ENCODE results near the gene NUDT16.

The NUDT16 gene

GRCh38 chr3:131386429-131387165 is 5.0 kb downstream of the NUDT16 start:
- DNase-seq (ENCODE audit: low read depth in 2 of 2, low spot score in 1 of 2): no peak

- DNase-seq (ENCODE audit: low read depth in 2 of 2, low spot score in 1 of 2): no peak
These were observed 6.4 kb downstream of the NUDT16 start for GRCh38 chr3:131387796-131388489.

- DNase-seq (ENCODE audit: low read depth in 2 of 2, low spot score in 1 of 2): no peak
These were observed 6.9 kb downstream of the NUDT16 start for GRCh38 chr3:131388490-131388799.

GRCh38 chr3:131390331-131390730 is 8.8 kb downstream of the NUDT16 start:
- no peak for DNase-seq (ENCODE audit: low read depth in 2 of 2, low spot score in 1 of 2)

GRCh38 chr3:131393051-131393450 is 11.5 kb downstream of the NUDT16 start:
- DNase-seq (ENCODE audit: low read depth in 2 of 2, low spot score in 1 of 2): no peak

GRCh38 chr3:131393868-131394267 is 12.3 kb downstream of the NUDT16 start:
- DNase-seq (ENCODE audit: low read depth in 2 of 2, low spot score in 1 of 2): no peak

DNA sequence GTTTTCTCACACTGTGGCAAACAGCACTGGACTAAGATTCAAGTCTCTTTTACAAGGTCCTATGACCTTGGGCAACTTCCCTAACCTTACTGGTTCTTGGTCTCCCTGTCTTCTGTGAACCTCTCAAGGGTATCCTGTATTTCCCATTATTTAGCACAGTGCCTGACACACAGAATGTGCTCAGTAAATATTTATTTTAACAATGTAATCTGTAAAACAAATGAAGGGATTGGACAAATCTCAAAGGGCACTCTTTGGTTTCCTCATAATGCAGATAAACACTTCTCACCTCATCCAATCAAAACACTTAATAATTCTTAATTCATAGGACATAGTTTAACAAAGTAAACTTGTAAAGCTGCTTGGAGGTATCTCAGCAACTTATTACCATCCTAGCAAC is 12.8 kb downstream of the NUDT16 start:
- DNase-seq (ENCODE audit: low read depth in 2 of 2, low spot score in 1 of 2): no peak

- no peak for DNase-seq (ENCODE audit: low read depth in 2 of 2, low spot score in 1 of 2)
These were observed 14.6 kb downstream of the NUDT16 start for GRCh38 chr3:131396170-131396569.

DNA sequence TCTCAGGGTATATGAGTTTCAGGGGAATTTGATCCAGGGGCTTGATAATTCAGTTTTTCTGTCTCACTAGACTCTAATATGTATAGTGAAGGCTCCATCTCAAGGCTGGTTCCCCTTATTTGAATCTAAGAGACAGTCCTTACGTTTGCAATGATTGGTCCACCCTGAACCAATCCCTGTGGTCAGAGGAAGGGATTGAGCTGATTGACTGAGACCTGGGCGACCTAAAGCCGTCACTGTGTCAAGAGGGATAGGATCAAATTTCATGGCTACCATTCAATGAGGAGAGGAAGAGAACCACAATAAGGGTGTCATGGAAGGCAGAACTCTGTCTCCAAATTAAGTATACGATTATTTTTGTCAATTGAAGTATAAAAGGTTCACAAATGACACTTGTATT is 16.3 kb downstream of the NUDT16 start:
- DNase-seq (ENCODE audit: low read depth in 2 of 2, low spot score in 1 of 2): no peak

- no peak for DNase-seq (ENCODE audit: low read depth in 2 of 2, low spot score in 1 of 2)
These were observed 20.4 kb downstream of the NUDT16 start for GRCh38 chr3:131401978-131402377.

DNA sequence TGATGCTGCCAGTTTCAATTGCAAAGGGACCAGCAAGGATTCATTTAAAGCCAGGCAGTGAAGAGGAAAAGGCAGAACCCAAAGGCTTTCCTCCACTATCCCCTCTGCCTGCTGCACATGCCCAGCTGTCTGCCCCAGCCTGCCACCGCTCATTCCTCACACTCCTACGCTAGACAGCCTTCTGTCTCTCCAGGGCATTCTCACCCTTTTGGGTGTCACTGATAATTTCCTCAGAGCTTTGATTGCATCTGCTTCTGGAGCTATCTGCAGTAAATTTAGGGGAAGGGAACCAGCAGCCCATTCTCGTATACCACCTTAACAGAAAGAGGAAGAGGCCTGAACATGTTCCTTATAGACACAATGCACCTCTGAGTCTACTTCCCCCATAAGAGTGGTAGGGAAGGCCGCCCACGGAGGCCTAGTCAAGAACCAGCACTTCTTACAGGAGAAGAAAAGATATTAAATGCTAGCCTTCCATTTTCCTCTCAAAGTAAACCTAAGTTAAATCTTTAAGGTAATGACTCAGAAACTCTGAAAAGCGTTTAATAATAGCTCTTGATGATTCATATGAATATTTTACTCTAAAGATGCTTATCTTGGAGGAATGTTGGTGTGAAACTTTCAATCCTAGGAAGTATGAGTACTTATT is 20.9 kb downstream of the NUDT16 start:
- DNase-seq (ENCODE audit: low read depth in 2 of 2, low spot score in 1 of 2): no peak

- no peak for DNase-seq (ENCODE audit: low read depth in 2 of 2, low spot score in 1 of 2)
These were observed 21.8 kb downstream of the NUDT16 start for GRCh38 chr3:131403216-131403895.

DNA sequence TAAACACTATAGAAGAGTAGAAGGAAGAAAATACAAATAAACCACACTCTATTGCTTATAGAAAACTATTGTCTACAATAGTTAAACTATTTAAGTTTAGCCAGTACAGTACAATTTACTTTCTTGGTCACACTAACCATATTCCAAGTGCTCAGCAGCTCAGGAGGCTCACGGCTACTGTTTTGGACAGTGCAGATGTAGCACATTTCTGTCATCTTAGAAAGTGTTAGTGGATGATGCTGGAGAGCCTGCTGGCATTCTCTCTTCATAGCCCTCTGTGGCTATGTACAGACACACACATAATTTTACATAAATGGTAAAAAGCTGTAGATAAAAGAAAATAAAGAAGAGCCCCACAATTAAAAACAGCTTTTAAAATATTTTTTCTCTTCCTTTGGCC is 23.8 kb downstream of the NUDT16 start:
- DNase-seq (ENCODE audit: low read depth in 2 of 2, low spot score in 1 of 2): no peak

DNA sequence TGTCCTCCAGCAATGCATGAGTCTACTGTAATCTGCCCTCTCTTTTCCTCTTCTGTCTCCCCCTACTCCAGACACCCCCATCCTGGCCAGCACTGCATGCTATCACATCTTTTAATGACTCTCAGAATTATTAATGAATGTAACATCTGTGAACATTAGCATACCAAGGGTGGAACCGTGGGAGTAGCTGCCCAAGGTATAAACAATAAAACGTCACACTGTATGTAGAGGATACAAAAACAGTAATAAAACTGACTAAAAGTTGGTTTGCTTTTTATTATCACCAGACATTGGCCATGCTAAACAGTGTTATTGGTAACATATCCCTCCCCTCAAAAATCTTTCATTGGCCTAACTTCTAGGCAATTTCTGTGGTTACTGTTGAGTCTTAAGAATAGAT is 24.7 kb downstream of the NUDT16 start:
- no peak for DNase-seq (ENCODE audit: low read depth in 2 of 2, low spot score in 1 of 2)

DNA sequence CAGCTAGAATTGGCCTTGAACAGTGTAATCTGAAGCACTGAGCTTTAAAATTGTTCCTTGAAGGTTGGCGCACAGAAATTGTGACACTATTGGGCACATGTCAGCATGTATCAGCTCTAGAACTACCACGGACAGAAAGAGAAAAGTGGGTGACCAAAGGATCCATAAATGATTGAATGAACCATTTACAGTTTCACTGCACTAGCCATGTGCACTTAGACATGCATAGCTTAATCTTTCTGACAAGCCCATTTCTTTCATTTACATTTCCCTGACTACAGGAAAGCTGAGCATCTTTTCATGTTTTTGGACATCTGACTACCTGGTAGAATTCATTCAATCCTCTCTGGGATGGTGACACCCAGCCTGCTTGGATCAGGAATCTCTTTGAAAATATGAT is 36.2 kb downstream of the NUDT16 start:
- DNase-seq (ENCODE audit: low read depth in 2 of 2, low spot score in 1 of 2): no peak

DNA sequence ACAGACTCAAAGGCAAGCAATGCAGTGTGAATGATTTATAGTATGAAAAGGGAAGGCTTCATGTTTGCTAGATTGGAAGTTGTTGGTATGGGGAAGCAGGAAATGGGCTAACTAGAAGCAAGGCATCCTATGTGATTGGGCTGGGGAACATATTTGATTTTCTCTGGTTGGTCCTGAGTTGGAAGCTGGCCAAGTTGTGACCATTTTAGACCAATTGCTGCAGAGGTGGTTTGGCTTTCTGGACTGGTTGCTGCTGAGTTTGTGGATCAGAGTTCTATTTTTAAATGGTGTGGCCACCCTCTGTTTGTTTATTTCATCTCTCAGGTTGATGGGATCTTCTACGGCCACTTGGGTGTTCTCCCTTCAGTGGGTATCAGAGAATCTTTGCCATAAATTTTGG is 39.7 kb downstream of the NUDT16 start:
- DNase-seq (ENCODE audit: low read depth in 2 of 2, low spot score in 1 of 2): no peak

GRCh38 chr3:131421957-131422498 is 40.5 kb downstream of the NUDT16 start:
- no peak for DNase-seq (ENCODE audit: low read depth in 2 of 2, low spot score in 1 of 2)

DNA sequence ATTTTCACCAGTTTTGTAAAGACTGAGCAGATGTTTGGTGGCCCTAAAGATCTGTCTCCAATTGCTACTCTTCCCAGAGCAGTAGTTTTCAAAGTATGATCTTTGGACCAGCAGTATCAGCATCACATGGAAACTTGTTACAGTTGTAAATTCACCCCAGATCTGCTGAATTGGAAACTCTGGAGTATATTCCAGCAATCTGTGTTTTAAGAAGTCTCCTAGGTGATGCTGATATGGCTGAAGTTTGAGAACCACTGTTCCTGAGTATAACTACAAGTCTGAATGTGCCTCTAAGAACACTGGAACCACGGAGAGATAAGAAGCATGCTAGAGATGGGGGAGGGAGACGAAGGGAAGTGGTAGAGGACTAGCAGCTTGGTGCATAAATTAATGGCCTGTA is 45.7 kb downstream of the NUDT16 start:
- DNase-seq (ENCODE audit: low read depth in 2 of 2, low spot score in 1 of 2): no peak

DNA sequence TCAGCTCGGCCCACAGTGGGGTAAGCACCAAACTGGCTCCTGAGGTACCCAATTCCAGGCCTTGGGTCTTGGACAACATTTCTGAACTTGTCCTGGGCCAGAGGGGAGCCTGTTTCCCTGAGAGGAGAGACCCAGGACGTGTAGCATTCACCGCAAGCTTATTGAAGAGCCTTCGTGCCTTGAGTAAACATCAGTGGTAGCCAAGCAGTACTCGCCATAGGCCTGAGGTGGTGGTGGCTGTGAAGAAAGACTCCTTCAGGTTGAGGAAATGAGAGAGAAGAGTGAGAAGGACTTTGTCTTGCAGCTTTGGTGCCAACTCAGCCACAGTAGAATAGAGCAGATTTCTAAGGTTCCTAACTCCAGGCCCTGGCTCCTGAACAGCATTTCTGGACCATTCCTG is 50.2 kb downstream of the NUDT16 start:
- DNase-seq (ENCODE audit: low read depth in 2 of 2, low spot score in 1 of 2): no peak

- DNase-seq (ENCODE audit: low read depth in 2 of 2, low spot score in 1 of 2): no peak
These were observed 50.9 kb downstream of the NUDT16 start for GRCh38 chr3:131432441-131432840.

DNA sequence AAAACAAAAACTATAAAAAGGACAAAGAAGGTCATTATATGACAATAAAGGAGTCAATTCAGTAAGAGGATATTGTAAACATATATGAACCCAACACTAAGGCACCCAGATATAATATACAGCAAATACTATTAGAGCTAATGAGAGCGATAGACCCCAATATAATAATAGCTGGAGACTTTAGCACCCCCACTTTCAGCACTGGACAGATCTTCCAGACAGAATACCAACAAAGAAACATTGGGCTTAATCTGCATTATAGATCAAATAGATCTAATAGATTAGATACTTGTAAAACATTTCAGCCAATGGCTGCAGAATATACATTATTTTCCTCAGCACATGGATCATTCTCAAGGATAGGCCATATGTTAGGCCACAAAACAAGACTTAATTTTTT is 53.4 kb downstream of the NUDT16 start:
- DNase-seq (ENCODE audit: low read depth in 2 of 2, low spot score in 1 of 2): no peak

Data from stimulated activated CD8-positive, alpha-beta memory T cell treated with anti-CD3 and anti-CD28 coated beads, Interleukin-4, amount 100 ng/mL, for 1 hour (primary cell).